ENCODE results near the gene RIC8A.
"Not testable (repeated sequence)": the region's sequence is repeated elsewhere in the genome, so short reads cannot be mapped to it uniquely, and the experiment has no call there.

The RIC8A gene

DNA sequence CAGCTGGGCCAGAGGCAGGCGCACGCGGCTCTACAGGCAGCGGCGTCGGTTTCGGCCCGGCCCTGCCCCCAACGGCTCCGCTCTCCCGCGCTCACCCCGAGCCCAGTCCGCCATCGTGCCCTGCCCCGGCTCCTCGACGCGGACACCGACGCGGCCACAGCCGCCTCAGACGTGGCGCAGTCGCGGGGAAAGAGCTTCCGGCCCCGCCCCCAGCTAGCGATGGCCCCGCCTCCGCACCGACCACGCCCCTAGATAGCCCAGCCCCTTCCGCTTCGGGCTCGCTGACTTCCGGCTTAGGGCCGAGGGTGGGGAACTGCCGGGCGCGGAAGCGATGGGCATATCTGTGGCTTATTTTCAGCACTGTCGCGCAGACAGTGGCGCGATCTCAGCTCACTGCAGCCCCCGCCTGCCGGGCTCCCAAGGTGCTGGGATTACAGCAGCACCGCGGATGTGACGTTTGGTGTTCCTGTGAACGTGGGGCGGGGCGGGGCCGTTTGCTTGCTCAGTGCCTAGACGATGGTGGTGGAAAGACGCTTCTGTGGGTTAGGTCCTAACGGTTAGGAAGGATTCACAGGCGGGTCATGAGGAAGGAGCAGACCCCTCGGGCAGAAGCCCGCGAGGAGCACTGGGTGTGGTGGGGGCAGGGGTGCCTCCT is at the start of gene RIC8A, which contains the start of gene BET1L:
Gene RIC8A, plus strand, starts transcription at position 501 of the 655 bp plus-strand sequence. CDS start 1,147 bp downstream, outside the sequence.
Gene BET1L, minus strand, starts transcription at position 192 of the 655 bp plus-strand sequence. Its CDS starts 78 bp downstream, at position 114.
- DNase-seq (ENCODE audit: low spot score) = peak; percentile 97

DNA sequence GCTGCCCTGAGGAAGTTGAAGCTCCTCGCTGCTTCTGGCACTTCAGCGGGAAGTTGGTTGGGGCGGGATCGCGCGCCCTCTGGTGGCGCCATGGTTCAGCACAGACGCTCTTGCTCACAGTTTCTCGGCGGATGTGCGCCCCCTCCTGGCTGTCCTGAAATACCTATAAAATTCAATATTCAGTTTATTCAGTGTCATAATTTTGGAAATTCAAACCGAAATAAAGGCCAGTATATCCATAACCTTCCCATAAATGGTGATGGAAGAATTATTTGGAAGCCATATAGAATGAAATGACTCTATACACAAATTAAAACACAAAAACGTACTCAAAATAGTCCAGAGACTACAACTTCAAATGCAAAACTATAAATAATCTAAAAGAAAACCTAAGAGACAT is 27.3 kb upstream of the RIC8A start:
- DNase-seq (ENCODE audit: low spot score) = not testable (repeated sequence)

DNA sequence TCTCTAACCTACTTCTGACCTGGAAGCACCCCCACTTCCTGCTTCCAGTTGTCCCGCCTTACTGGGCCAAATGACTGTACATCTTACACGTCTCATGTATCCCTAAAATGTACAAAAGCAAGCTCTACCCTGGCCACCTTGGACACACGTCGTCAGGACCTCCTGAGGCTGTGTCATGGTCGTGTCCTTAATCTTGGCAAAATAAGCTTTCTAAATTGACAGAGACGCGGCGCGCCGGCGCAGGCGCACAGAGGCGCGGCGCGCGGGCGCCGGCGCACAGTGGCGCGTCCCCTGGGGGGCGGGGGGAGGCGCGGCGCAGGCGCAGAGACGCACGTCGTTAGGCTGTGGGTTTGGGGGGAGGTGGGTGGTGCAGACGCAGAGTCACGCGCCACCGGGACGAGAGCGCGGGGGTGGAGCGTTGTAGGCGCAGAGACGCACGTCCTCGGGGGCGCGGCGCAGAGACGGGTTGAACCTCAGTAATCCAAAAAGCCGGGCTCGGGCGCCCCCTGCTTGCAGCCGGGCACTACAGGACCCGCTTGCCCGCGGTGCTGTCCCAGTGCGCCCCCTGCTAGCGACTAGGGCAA is 18.2 kb upstream of the RIC8A start:
- DNase-seq (ENCODE audit: low spot score) = not testable (repeated sequence)

DNA sequence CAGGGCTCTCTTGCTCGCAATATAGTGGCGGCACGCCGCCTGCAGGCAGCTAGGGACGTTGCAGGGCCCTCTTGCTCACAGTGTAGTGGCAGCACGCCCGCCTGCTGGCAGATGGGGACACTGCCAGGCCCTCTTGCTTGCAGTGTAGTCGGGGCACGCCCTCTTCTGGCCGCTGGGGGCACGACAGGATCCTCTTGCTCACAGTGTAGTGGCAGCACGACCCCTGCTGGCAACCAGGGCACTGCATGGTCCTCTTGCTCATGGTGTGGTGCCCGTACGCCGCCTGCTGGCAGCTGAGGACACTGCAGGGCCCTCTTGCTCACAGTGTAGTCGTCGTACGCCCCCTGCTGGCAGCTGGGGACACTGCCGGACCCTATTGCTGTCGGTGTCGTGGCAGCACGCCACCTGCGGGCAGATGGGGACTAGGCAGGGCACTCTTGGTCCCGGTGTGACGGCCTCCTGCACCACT is 17.6 kb upstream of the RIC8A start:
- not testable (repeated sequence) for DNase-seq (ENCODE audit: low spot score)

DNA sequence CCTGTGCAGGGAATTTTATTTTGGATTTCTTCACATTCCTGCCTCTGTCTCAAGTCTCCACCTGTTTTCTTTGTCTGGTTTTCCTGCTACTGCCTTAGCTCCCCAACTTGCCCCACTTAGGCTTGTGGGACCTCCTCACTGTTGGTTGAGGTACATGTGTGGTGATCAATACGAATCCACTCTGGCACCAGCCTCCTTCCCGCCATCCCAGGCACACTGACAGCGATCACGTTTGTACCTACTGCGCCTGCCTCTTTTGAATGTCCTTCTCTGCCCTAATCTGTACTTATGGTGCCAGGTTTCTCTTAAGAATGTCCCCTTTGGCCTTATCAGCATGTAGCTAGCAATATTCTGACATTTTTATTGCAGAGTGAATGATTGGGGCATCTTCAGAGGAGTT is 17.0 kb upstream of the RIC8A start:
- DNase-seq (ENCODE audit: low spot score) = not testable (repeated sequence)

DNA sequence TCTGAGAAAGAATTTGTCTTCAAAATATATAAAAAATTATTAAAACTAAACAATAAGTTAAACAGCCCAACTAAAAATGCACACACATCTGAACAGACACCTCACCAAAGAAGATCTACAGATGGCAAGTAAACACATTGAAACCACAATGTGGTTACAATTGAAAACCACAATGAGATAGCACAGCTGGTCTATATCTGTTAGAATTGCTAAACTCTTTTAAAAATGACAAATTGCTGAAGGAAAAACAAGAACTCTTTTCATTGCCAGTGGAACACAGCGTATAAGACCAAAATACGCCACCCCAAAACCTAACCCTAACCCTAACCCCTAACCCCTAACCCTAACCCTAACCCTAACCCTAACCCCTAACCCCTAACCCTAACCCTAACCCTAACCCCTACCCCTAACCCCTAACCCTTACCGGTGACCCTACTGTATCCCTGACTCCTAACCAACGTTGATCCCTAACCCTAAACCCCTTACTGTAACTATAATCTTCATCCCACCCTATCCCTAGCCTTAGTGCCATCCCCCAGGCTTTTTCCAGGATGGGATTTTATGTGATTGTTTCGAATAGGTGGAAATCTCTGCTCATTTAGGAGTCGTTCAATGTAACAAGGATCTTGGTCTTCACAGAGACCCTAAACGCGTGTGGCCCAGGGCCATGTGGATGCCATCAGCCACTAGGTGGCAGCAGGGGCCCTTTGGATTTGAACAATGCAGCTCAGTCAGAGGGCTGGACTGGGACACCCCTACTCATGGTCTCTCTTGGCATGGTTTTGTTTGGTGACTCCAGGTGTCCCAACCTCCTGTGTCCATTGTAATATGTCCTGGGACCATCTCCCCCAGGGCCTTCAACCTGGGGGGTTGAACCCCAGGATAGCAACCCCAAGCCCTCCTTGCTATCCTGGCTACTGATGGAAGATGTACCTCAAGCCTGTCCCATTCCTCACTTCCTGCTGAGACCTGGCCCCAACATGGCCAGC is 15.7 kb upstream of the RIC8A start:
- DNase-seq (ENCODE audit: low spot score) = not testable (repeated sequence)

DNA sequence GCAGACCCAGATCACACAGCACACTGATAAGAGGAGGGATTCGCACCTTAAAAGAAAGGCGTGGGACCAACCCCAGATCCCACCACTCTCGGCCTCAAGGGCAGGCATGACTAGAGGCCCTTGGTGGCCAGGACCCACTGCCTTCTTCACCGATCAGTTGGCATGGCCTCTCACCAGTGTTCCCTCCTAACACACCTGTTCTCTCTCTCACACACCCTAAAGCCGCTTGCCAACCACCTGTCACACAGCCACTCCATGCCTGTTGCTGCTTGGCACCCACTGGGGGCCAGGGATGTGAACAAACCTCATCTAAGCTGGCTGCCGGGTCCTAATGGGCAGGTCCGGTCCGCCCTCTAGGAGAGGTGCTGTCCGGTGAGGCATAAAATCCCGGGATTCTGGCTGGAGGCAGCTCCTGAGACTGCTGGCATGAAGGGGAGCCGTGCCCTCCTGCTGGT is 14.8 kb upstream of the RIC8A start, which contains the start of gene SCGB1C1:
Gene SCGB1C1, plus strand, starts transcription at position 405 of the 455 bp plus-strand sequence. Its CDS starts 22 bp downstream, at position 427.
- DNase-seq (ENCODE audit: low spot score) = not testable (repeated sequence)

DNA sequence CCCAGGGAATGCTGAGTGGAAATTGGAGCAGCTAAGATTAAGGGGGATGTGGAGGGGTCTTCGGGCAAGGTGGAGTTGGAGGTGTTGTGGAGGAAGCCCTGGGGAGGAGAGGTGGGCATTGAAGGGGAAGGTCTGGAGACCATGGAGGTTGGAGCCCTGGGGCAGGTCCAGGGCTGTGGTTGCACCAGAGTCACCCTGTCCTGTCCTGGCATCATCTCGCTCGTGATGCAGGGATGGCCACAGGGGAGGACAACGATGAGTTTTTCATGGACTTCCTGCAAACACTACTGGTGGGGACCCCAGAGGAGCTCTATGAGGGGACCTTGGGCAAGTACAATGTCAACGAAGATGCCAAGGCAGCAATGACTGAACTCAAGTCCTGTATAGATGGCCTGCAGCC is 14.0 kb upstream of the RIC8A start:
- DNase-seq (ENCODE audit: low spot score) = not testable (repeated sequence)

DNA sequence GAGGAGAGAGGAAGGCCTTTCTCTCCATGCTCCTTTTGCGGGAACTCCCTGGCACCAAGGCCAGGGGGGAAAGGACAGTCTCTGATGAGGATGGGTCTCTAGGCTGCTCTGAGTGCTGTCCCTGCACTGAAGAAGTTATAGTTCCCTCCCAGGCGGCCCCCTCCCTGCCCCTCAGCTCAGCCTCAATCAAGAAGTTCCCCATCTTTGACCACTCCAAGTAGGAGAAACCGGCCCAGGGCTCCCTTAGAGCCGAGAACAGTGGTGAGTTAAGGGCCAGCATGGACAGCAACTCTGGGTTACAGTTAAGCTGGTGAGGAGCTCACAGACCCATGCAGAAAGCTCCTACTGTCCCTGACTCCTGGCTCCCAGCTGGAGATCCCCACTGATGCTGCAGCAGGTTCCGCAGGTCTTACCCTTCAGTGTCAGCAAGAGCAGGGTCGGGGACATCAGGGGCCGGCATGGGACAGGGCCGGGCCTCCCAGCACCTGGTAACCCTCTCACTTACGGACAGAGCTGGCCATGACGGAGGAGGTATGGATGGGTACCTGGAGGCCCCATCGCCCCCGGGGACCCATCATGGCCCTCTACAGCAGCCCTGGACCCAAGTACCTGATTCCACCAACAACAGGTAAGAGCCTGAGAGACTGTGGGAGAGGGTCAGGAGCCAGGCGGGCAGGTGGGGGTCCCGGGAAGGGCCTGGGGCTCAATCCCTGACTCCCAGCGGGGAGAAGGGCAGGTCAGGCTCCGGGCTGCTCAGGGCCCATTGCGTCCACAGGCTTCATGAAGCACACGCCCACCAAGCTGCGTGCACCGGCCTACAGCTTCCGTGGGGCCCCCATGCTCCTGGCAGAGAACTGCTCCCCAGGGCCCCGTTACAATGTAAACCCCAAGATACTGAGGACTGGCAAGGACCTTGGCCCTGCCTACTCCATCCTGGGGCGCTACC is 10.4 kb upstream of the RIC8A start:
- DNase-seq (ENCODE audit: low spot score) = no peak

DNA sequence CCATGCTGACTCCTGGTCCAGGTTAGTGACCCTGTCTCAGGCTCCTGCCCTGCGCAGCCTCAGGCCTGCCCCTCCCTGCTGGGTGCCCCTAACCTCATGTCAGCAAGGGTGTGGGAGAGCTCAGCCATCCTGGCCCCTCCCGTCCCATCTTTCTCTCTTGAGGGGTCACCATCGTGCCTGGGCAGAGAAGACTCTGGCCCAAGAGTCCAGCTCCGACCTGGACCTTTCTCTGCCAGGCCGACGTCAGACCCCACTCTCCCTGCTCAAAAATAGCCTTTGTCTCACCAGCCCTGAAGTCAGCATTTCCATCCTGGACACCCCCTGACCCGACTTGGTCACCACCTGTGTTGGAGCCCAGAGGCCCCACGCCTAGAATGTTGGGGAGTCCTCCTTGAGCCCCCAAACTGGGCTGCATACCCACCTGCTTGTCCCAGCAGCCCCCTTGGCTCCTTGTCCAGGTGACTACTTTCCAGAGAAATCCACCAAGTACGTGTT is 9.7 kb upstream of the RIC8A start:
- DNase-seq (ENCODE audit: low spot score) = no peak

DNA sequence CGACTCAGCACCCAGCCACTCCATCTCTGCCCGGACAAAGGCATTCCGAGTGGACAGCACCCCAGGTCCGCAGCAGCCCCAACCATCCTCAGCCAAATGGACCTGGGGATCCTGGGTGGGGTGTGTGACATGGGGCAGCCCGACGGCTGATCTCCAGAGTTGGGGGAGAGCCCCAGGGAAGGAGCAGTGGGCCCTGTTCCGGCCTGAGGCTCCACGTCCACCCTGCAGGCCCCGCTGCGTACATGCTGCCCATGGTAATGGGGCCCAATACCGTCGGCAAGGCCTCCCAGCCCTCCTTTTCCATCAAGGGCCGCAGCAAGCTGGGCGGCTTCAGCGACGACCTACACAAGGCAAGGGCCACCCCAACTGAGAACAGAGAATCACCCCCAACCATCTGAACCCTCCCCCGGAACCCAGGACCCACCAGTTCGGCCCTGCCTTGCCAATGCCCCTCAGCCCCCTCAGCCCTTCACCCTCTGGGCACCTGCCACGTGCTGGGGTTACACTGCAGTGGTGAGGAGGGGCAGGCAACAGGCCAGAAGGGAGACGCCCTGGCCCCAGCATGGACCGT is 9.2 kb upstream of the RIC8A start:
- no peak for DNase-seq (ENCODE audit: low spot score)

DNA sequence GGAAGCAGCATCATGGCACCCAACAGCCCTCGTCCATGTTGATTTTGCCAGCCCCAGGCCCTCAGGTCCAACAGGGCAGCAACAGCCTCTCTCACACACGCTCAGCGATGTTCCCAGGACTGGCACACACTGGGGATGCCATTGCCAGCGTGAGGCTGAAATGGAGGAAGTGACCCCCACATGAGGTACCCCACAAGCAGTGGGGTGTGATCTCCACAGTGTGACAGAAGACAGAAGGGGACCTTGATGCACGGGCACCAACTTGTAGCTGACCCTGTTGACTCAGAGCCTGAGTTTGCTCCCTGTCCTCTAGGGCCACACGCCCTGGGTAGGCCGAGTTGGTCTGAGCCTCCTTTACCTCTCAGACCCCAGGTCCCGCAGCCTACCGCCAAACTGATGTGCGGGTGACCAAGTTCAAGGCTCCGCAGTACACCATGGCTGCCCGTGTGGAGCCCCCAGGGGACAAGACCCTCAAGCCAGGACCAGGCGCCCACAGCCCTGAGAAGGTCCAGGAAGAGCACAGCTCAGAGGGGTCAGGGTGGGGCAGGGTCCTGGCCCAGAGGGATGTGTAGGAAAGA is 8.4 kb upstream of the RIC8A start:
- DNase-seq (ENCODE audit: low spot score) = no peak

DNA sequence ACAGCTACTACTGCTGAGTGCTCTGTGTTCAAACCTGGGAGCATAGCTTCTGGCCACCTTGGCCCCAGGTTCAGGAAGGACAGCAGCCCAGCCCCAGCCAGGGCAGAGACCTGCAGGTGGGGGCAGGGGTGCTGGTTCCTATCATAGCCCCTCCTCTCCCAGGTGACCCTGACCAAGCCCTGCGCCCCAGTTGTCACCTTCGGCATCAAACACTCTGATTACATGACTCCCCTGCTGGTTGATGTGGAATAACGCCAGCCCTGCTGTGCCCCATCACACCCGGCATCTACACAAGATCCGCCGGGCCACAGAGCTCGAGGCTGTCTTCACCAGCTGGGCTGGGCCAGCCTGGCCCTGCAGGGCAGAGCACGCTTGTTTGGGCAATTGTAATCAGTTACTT is 7.7 kb upstream of the RIC8A start:
- DNase-seq (ENCODE audit: low spot score) = no peak

DNA sequence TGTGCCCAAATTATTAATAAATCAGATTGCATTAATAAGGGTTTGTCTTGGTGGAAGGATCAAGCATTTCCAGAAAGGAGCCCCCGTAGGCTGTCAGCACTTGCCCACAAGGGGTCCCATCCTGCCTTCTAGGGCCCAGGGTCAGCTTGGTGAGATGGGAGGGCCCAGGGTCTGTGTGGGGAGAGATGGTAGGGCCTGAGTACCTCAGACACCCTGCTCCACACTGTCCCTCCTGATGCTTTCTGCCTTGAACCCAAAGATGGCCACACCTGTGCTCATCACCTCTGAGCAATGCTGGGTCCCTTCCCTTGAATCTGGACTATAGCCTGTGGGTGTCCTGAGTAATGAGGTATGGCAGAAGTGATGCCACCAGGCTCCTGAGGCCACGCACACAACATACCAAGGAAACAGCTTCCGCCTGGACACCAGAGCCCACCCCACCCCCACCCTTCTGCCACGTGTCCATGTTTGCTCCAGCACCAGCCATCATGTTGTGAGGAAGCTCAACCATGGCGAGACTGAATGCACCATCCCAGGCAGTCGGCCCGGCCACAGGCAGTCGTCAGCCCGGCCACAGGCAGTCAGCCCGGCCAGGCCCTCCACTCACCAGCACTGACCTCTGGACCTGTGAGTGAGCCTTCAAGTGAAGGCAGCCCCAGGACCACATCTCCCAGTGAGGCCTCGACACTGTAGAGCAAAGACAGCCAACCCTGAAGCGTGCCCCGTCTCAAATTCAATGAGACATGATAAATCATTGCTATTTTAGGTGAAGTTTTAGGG is 7.1 kb upstream of the RIC8A start:
- DNase-seq (ENCODE audit: low spot score) = no peak

DNA sequence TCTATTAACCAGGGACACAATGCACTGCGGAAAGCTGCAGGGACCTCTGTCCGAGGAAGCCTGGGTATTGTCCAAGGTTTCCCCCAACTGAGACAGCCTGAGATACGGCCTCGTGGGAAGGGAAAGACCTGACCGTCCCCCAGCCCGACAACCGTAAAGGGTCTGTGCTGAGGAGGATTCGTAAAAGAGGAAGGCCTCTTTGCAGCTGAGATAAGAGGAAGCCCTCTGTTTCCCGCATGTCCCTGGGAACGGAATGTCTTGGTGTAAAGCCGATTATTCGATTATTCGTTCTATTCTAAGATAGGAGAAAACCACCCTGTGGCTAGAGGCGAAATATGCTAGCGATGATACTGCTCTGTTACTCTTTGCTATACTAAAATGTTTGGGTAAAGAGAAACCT is 5.5 kb upstream of the RIC8A start:
- no peak for DNase-seq (ENCODE audit: low spot score)

DNA sequence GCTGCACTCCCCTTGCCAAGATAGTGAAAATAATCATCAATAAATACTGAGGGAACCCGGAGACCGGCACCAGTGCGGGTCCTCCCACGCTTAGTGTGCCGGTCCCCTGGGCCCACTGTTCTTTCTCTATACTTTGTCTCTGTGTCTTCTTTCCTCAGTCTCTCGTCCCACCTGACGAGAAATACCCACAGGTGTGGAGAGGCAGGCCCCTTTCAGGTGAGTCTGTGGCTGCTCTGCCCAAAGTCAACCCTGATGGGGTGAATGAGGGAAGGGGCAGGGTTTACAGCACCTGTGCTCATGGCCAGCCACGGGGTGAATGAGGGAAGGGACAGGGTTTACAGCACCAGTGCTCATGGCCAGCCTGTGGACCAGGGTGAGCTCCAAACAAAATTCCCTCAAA is 5.0 kb upstream of the RIC8A start:
- no peak for DNase-seq (ENCODE audit: low spot score)

DNA sequence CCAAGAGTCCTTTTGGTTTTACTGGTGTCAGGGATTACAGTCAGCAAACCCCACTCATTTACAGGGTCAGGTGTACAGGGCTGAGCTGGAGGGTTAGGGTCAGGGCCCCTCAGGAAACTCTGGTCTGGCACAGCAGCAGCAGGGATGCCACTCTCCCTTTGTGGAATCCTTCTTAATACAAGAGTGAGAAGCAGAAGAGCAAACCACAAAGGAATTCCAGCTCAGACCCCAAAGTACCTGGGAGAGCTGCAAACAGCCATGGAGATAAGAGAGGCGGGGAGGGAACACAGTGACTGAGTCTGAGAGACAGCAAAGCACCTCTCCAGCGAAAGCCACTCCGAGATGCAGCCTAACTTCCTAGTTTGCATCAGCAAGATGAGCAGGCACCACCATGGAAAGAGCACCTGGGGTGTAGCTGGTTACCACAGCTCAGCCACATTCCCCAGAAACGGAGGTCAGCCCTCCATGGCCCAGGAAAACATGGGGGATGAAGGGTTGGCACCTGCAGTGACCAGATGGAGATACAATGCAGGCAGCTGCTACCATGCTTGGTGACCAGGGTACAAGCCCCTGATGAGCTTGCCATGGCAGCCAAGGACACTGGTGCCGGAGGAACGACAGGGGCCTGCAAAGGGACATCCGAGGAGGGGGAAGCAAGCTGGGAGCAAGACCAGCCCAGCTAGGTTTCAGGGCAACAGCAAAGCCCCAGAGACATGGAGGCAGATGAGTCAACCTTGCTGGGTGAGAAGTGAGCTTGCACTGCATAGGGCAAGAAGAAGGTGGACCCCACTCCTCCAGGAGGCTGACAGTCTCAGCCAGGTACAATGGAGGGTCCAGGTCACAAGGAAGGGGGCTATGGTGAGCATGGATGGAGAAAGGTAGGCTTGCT is 4.2 kb upstream of the RIC8A start:
- no peak for DNase-seq (ENCODE audit: low spot score)

DNA sequence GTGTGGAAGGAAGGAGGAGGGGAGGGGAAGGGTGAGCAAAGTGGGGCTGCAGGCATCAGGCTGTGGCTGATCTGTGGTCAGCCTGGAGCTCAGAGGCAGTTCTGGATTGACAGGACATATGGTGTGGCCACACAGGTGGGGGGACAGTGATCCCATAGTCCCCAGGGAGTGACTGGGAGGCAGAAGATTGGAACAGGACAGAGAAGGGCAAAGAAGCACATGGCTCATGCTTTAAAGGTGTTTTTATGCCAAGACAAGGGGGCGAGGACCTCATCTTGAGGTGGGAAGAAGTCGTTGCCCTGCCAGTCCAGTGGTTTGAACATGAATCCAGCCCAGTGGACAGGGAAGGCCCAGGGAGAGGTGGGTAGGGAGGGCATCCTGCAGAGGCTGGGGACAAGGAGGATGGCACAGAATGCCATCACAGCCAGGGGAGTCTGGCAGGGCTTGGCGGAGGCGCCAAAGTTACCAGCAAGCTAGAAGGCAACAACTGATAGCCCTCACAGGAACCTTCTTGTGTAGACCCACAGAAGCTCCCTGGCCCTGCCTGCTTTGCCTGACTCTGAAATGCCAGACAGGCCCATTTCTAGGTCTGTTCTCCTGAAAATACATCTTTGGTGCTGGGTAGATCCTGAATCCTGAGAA is 3.4 kb upstream of the RIC8A start:
- DNase-seq (ENCODE audit: low spot score) = no peak

Measured in AG20443 (cell line).